Glomerular endothelial cell (primary cell): Measurements from ENCODE around the gene LRRC27. TPM values are rescaled to one million over a fixed set of nuclear protein-coding genes. Genes with fewer than 3 reads are reported as not detected.

Experiments used
- DNase-seq: peaks from one replicate; pipeline ENCODE4 v3.0.0-alpha.2; 2011; ENCODE audit warnings: low read depth, low spot score; ENCODE audit errors: extremely low read depth
- total RNA-seq: library from RNA; depleted of rRNA; stranded (reverse); fragments of >200 nt; gene quantifications from 2 replicates; pipeline ENCODE4 v1.2.3, GENCODE V29; 2015

The LRRC27 gene
- total RNA-seq, 1 donor from 2014 or later: 18.4 TPM

- DNase-seq: no peak
These were observed 90.1 kb downstream of the LRRC27 start for GRCh38 chr10:132421847-132422751.

- no peak for DNase-seq
These were observed 91.2 kb downstream of the LRRC27 start for GRCh38 chr10:132422903-132423825.

GRCh38 chr10:132423966-132424861 is 92.2 kb downstream of the LRRC27 start:
- no peak for DNase-seq

- no peak for DNase-seq
These were observed 93.2 kb downstream of the LRRC27 start for GRCh38 chr10:132425029-132425756.

- DNase-seq: no peak
These were observed 93.8 kb downstream of the LRRC27 start for GRCh38 chr10:132425757-132426155.

- no peak for DNase-seq
These were observed 95.2 kb downstream of the LRRC27 start for GRCh38 chr10:132427006-132427771.

GRCh38 chr10:132427939-132428367 is 96.0 kb downstream of the LRRC27 start:
- DNase-seq: no peak

- DNase-seq: no peak
These were observed 96.5 kb downstream of the LRRC27 start for GRCh38 chr10:132428486-132428995.

Other genes starting within 250 kb of the LRRC27 start
- 42.2 and 42.6 TPM in 2 replicates for gene DPYSL4, start 145.2 kb upstream of the LRRC27 start, total RNA-seq
- gene STK32C, start 24.2 kb upstream of the LRRC27 start, total RNA-seq: 7.8 and 11.8 TPM in 2 replicates
- 13.4 and 17.3 TPM in 2 replicates for gene PWWP2B, start 65.0 kb downstream of the LRRC27 start, total RNA-seq
- 43.9 and 51.9 TPM in 2 replicates for gene INPP5A, start 205.6 kb downstream of the LRRC27 start, total RNA-seq